SK-N-MC (cell line): ENCODE results near the gene AFF3.

Source experiments
- EZH2 ChIP-seq: fragments of 200-600 bp; sonication (generic); IDR thresholded peaks from one replicate; pipeline ENCODE4 v1.6.1; 2017; ENCODE audit warnings: antibody characterized with exemption
- FOXP2 ChIP-seq: optimal IDR thresholded peaks from 2 replicates; pipeline ENCODE3; 2011; ENCODE audit warnings: mild to moderate bottlenecking, moderate library complexity; ENCODE audit not compliant: insufficient read depth; ENCODE audit errors: extremely low read length, control extremely low read depth
- POLR2AphosphoS5 ChIP-seq: IDR thresholded peaks from 2 replicates; pipeline ENCODE4 v1.6.1; 2012; ENCODE audit warnings: mild to moderate bottlenecking, low read depth, low read length, borderline replicate concordance

GRCh38 chr2:99850084-99850710 lies 292.2 kb downstream of the AFF3 start:
- TF ChIP-seq EZH2 (no peak), POLR2AphosphoS5 (no peak), FOXP2 (no peak)
